ENCODE measurements around the gene ARHGEF10L.

The ARHGEF10L gene

GRCh38 chr1:17679856-17680255 is 140.4 kb downstream of the ARHGEF10L start:
- Histone ChIP-seq H3K27ac (ENCODE audit: low read length) (no peak overlapping the region), H3K4me1 (ENCODE audit: control insufficient read depth in 1 of 2, insufficient read depth in 2 of 2, low read length in 2 of 2) (no peaks in the 10 kb centered on the region), H3K27me3 (ENCODE audit: low read depth, low read length) (no peaks in the 10 kb centered on the region), H3K9me3 (ENCODE audit: control insufficient read depth in 1 of 2, low read length in 2 of 2) (no peaks in the 10 kb centered on the region), H3K4me3 (ENCODE audit: low read depth in 1 of 2, low read length in 2 of 2) (no peak overlapping the region), H3K36me3 (ENCODE audit: control insufficient read depth in 1 of 2, insufficient read depth in 2 of 2, low read length in 2 of 2) (peaks cover 15 to 28% of the 10 kb centered on the region in 2 donors)

GRCh38 chr1:17680308-17680707 is 140.8 kb downstream of the ARHGEF10L start:
- peaks cover 17 to 28% of the 10 kb centered on the region in 2 donors for H3K36me3 ChIP-seq (ENCODE audit: control insufficient read depth in 1 of 2, insufficient read depth in 2 of 2, low read length in 2 of 2)
- H3K27me3 ChIP-seq (ENCODE audit: low read depth, low read length) = no peaks in the 10 kb centered on the region
- no peaks in the 10 kb centered on the region for H3K9me3 ChIP-seq (ENCODE audit: control insufficient read depth in 1 of 2, low read length in 2 of 2)
- no peak overlapping the region for H3K27ac ChIP-seq (ENCODE audit: low read length)
- no peaks in the 10 kb centered on the region for H3K4me1 ChIP-seq (ENCODE audit: control insufficient read depth in 1 of 2, insufficient read depth in 2 of 2, low read length in 2 of 2)
- H3K4me3 ChIP-seq (ENCODE audit: low read depth in 1 of 2, low read length in 2 of 2) = no peak overlapping the region

- Histone ChIP-seq H3K27ac (ENCODE audit: low read length) (no peak overlapping the region), H3K4me3 (ENCODE audit: low read depth in 1 of 2, low read length in 2 of 2) (no peak overlapping the region), H3K36me3 (ENCODE audit: control insufficient read depth in 1 of 2, insufficient read depth in 2 of 2, low read length in 2 of 2) (peaks cover 26% of the 10 kb centered on the region in 2 donors), H3K9me3 (ENCODE audit: control insufficient read depth in 1 of 2, low read length in 2 of 2) (no peaks in the 10 kb centered on the region), H3K4me1 (ENCODE audit: control insufficient read depth in 1 of 2, insufficient read depth in 2 of 2, low read length in 2 of 2) (no peaks in the 10 kb centered on the region), H3K27me3 (ENCODE audit: low read depth, low read length) (no peaks in the 10 kb centered on the region)
These were observed 142.9 kb downstream of the ARHGEF10L start for GRCh38 chr1:17682400-17682799.

GRCh38 chr1:17683598-17683997 is 144.1 kb downstream of the ARHGEF10L start:
- Histone ChIP-seq H3K4me1 (ENCODE audit: control insufficient read depth in 1 of 2, insufficient read depth in 2 of 2, low read length in 2 of 2) (no peaks in the 10 kb centered on the region), H3K27me3 (ENCODE audit: low read depth, low read length) (no peaks in the 10 kb centered on the region), H3K9me3 (ENCODE audit: control insufficient read depth in 1 of 2, low read length in 2 of 2) (no peaks in the 10 kb centered on the region), H3K4me3 (ENCODE audit: low read depth in 1 of 2, low read length in 2 of 2) (no peak overlapping the region), H3K27ac (ENCODE audit: low read length) (no peak overlapping the region), H3K36me3 (ENCODE audit: control insufficient read depth in 1 of 2, insufficient read depth in 2 of 2, low read length in 2 of 2) (peaks cover 33 to 35% of the 10 kb centered on the region in 2 donors)

GRCh38 chr1:17684810-17685209 is 145.3 kb downstream of the ARHGEF10L start:
- no peaks in the 10 kb centered on the region for H3K27me3 ChIP-seq (ENCODE audit: low read depth, low read length)
- no peaks in the 10 kb centered on the region for H3K4me1 ChIP-seq (ENCODE audit: control insufficient read depth in 1 of 2, insufficient read depth in 2 of 2, low read length in 2 of 2)
- no peaks in the 10 kb centered on the region for H3K9me3 ChIP-seq (ENCODE audit: control insufficient read depth in 1 of 2, low read length in 2 of 2)
- peaks cover 26 to 31% of the 10 kb centered on the region in 2 donors for H3K36me3 ChIP-seq (ENCODE audit: control insufficient read depth in 1 of 2, insufficient read depth in 2 of 2, low read length in 2 of 2)
- no peak overlapping the region for H3K27ac ChIP-seq (ENCODE audit: low read length)
- no peak overlapping the region for H3K4me3 ChIP-seq (ENCODE audit: low read depth in 1 of 2, low read length in 2 of 2)

GRCh38 chr1:17686258-17686657 is 146.8 kb downstream of the ARHGEF10L start:
- H3K9me3 ChIP-seq (ENCODE audit: control insufficient read depth in 1 of 2, low read length in 2 of 2) = no peaks in the 10 kb centered on the region
- peaks cover 31 to 33% of the 10 kb centered on the region in 2 donors for H3K36me3 ChIP-seq (ENCODE audit: control insufficient read depth in 1 of 2, insufficient read depth in 2 of 2, low read length in 2 of 2)
- peaks cover 0 to 2% of the 10 kb centered on the region in 2 donors for H3K4me1 ChIP-seq (ENCODE audit: control insufficient read depth in 1 of 2, insufficient read depth in 2 of 2, low read length in 2 of 2)
- H3K4me3 ChIP-seq (ENCODE audit: low read depth in 1 of 2, low read length in 2 of 2) = no peak overlapping the region
- no peak overlapping the region for H3K27ac ChIP-seq (ENCODE audit: low read length)
- H3K27me3 ChIP-seq (ENCODE audit: low read depth, low read length) = no peaks in the 10 kb centered on the region

- Histone ChIP-seq H3K4me3 (ENCODE audit: low read depth in 1 of 2, low read length in 2 of 2) (no peak overlapping the region), H3K27ac (ENCODE audit: low read length) (no peak overlapping the region), H3K27me3 (ENCODE audit: low read depth, low read length) (no peaks in the 10 kb centered on the region), H3K9me3 (ENCODE audit: control insufficient read depth in 1 of 2, low read length in 2 of 2) (no peaks in the 10 kb centered on the region), H3K36me3 (ENCODE audit: control insufficient read depth in 1 of 2, insufficient read depth in 2 of 2, low read length in 2 of 2) (peaks cover 36 to 37% of the 10 kb centered on the region in 2 donors), H3K4me1 (ENCODE audit: control insufficient read depth in 1 of 2, insufficient read depth in 2 of 2, low read length in 2 of 2) (peaks cover 0 to 3% of the 10 kb centered on the region in 2 donors)
These were observed 147.6 kb downstream of the ARHGEF10L start for GRCh38 chr1:17687145-17687544.

GRCh38 chr1:17688217-17688810 is 148.8 kb downstream of the ARHGEF10L start:
- peaks cover 0 to 3% of the 10 kb centered on the region in 2 donors for H3K4me1 ChIP-seq (ENCODE audit: control insufficient read depth in 1 of 2, insufficient read depth in 2 of 2, low read length in 2 of 2)
- H3K9me3 ChIP-seq (ENCODE audit: control insufficient read depth in 1 of 2, low read length in 2 of 2) = no peaks in the 10 kb centered on the region
- no peak overlapping the region for H3K4me3 ChIP-seq (ENCODE audit: low read depth in 1 of 2, low read length in 2 of 2)
- H3K27me3 ChIP-seq (ENCODE audit: low read depth, low read length) = no peaks in the 10 kb centered on the region
- peaks cover 42 to 46% of the 10 kb centered on the region in 2 donors for H3K36me3 ChIP-seq (ENCODE audit: control insufficient read depth in 1 of 2, insufficient read depth in 2 of 2, low read length in 2 of 2)
- H3K27ac ChIP-seq (ENCODE audit: low read length) = no peak overlapping the region

- Histone ChIP-seq H3K4me1 (ENCODE audit: control insufficient read depth in 1 of 2, insufficient read depth in 2 of 2, low read length in 2 of 2) (peaks cover 0 to 3% of the 10 kb centered on the region in 2 donors), H3K36me3 (ENCODE audit: control insufficient read depth in 1 of 2, insufficient read depth in 2 of 2, low read length in 2 of 2) (peaks cover 46 to 52% of the 10 kb centered on the region in 2 donors), H3K9me3 (ENCODE audit: control insufficient read depth in 1 of 2, low read length in 2 of 2) (no peaks in the 10 kb centered on the region), H3K27me3 (ENCODE audit: low read depth, low read length) (no peaks in the 10 kb centered on the region), H3K27ac (ENCODE audit: low read length) (no peak overlapping the region), H3K4me3 (ENCODE audit: low read depth in 1 of 2, low read length in 2 of 2) (no peak overlapping the region)
These were observed 149.5 kb downstream of the ARHGEF10L start for GRCh38 chr1:17689011-17689410.

- no peak overlapping the region for H3K27ac ChIP-seq (ENCODE audit: low read length)
These were observed 151.6 kb downstream of the ARHGEF10L start for GRCh38 chr1:17690906-17691634.

GRCh38 chr1:17692645-17693044 is 153.1 kb downstream of the ARHGEF10L start:
- Histone ChIP-seq H3K4me1 (ENCODE audit: control insufficient read depth in 1 of 2, insufficient read depth in 2 of 2, low read length in 2 of 2) (peaks cover 0 to 11% of the 10 kb centered on the region in 2 donors), H3K27me3 (ENCODE audit: low read depth, low read length) (no peaks in the 10 kb centered on the region), H3K4me3 (ENCODE audit: low read depth in 1 of 2, low read length in 2 of 2) (no peak overlapping the region), H3K9me3 (ENCODE audit: control insufficient read depth in 1 of 2, low read length in 2 of 2) (no peaks in the 10 kb centered on the region), H3K27ac (ENCODE audit: low read length) (no peak overlapping the region), H3K36me3 (ENCODE audit: control insufficient read depth in 1 of 2, insufficient read depth in 2 of 2, low read length in 2 of 2) (peaks cover 36 to 62% of the 10 kb centered on the region in 2 donors)

More at GRCh38 chr1:17690906-17691634, 151.6 kb downstream of the ARHGEF10L start:
- Histone ChIP-seq H3K36me3 (ENCODE audit: control insufficient read depth in 1 of 2, insufficient read depth in 2 of 2, low read length in 2 of 2) (peaks cover 43 to 63% of the 10 kb centered on the region in 2 donors), H3K9me3 (ENCODE audit: control insufficient read depth in 1 of 2, low read length in 2 of 2) (no peaks in the 10 kb centered on the region), H3K4me3 (ENCODE audit: low read depth in 1 of 2, low read length in 2 of 2) (no peak overlapping the region), H3K4me1 (ENCODE audit: control insufficient read depth in 1 of 2, insufficient read depth in 2 of 2, low read length in 2 of 2) (peaks cover 0 to 5% of the 10 kb centered on the region in 2 donors), H3K27me3 (ENCODE audit: low read depth, low read length) (no peaks in the 10 kb centered on the region)

Measured in muscle layer of duodenum (tissue), 2 donors.